ENCODE data around the gene CNTN2. TPM values are rescaled to one million over a fixed set of nuclear protein-coding genes. Genes with fewer than 3 reads are reported as not detected.

Gene CNTN2
- total RNA-seq, 1 donor from 2014 or later = not detected

GRCh38 chr1:205075642-205076155 is 32.7 kb downstream of the CNTN2 start:
- Histone ChIP-seq H3K27me3 (ENCODE audit: control insufficient read depth, insufficient read depth, low read length) (no peaks in the 10 kb centered on the region), H3K36me3 (ENCODE audit: control insufficient read depth, insufficient read depth, low read length) (no peaks in the 10 kb centered on the region), H3K4me3 (ENCODE audit: low read depth, low read length) (no peak overlapping the region)
- TF ChIP-seq, protein P1, sequence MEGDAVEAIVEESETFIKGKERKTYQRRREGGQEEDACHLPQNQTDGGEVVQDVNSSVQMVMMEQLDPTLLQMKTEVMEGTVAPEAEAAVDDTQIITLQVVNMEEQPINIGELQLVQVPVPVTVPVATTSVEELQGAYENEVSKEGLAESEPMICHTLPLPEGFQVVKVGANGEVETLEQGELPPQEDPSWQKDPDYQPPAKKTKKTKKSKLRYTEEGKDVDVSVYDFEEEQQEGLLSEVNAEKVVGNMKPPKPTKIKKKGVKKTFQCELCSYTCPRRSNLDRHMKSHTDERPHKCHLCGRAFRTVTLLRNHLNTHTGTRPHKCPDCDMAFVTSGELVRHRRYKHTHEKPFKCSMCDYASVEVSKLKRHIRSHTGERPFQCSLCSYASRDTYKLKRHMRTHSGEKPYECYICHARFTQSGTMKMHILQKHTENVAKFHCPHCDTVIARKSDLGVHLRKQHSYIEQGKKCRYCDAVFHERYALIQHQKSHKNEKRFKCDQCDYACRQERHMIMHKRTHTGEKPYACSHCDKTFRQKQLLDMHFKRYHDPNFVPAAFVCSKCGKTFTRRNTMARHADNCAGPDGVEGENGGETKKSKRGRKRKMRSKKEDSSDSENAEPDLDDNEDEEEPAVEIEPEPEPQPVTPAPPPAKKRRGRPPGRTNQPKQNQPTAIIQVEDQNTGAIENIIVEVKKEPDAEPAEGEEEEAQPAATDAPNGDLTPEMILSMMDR (IDR thresholded peaks at IDR 0.05; ENCODE audit: insufficient read depth, low read length, poor library complexity, severe bottlenecking) = no peak
- no peak for DNase-seq (ENCODE audit: low read depth)

DNA sequence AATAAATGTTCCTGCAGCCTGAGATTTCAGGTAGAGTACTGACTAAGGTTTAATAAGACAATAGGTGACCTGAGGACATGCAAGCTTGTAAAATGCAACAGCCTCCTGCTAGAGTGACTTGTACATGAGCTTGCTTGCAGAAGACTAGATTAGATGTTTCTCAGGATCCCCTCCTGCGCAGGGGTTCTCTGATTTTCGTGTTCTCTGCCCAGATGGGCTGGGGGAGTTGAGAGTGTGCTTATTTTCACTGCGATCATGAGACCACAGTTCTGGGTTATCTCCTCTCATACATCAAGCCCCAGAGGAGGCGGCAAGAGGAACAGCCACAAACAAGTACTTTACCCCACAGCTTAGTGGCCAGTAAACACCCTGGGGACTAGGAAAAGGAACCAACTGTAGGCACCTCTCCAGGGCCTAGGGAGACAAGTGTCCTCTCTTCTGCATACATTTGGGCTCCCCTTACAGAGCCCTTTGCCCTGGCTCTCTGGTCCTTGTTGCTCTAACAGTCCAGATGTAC is 33.3 kb downstream of the CNTN2 start:
- no peaks in the 10 kb centered on the region for H3K27me3 ChIP-seq (ENCODE audit: control insufficient read depth, insufficient read depth, low read length)
- no peaks in the 10 kb centered on the region for H3K36me3 ChIP-seq (ENCODE audit: control insufficient read depth, insufficient read depth, low read length)
- no peak for DNase-seq (ENCODE audit: low read depth)
- TF ChIP-seq, protein P1 (IDR thresholded peaks at IDR 0.05; ENCODE audit: insufficient read depth, low read length, poor library complexity, severe bottlenecking) = no peak
- H3K4me3 ChIP-seq (ENCODE audit: low read depth, low read length) = no peak overlapping the region

- H3K4me3 ChIP-seq (ENCODE audit: low read depth, low read length) = no peak overlapping the region
- no peaks in the 10 kb centered on the region for H3K27me3 ChIP-seq (ENCODE audit: control insufficient read depth, insufficient read depth, low read length)
- no peak for DNase-seq (ENCODE audit: low read depth)
- H3K36me3 ChIP-seq (ENCODE audit: control insufficient read depth, insufficient read depth, low read length) = no peaks in the 10 kb centered on the region
- TF ChIP-seq, protein P1 (IDR thresholded peaks at IDR 0.05; ENCODE audit: insufficient read depth, low read length, poor library complexity, severe bottlenecking) = no peak
Observed at GRCh38 chr1:205077158-205077933, 34.3 kb downstream of the CNTN2 start.

DNA sequence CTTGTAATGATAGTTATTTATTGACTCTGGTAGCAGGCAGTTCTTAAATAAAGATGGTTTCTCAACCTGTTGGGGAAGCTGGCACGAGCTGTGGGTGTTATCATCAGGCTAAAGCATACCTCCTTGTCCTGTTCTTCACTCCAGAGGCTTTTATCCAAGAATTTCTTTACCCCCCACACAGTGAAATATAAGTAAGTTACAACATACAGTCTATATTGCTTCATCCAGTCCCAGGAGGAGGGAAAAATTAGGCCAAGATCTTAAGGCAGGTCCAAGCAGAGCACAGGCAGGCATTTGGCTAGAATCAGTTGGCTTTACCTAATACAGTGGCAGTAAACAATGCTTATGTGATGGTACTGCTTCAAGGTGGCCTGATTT is 34.9 kb downstream of the CNTN2 start:
- TF ChIP-seq, protein P1 (IDR thresholded peaks at IDR 0.05; ENCODE audit: insufficient read depth, low read length, poor library complexity, severe bottlenecking) = no peak
- Histone ChIP-seq H3K27me3 (ENCODE audit: control insufficient read depth, insufficient read depth, low read length) (no peaks in the 10 kb centered on the region), H3K36me3 (ENCODE audit: control insufficient read depth, insufficient read depth, low read length) (no peaks in the 10 kb centered on the region), H3K4me3 (ENCODE audit: low read depth, low read length) (no peak overlapping the region)
- no peak for DNase-seq (ENCODE audit: low read depth)

GRCh38 chr1:205082431-205082830 is 39.4 kb downstream of the CNTN2 start:
- TF ChIP-seq, protein P1 (IDR thresholded peaks at IDR 0.05; ENCODE audit: insufficient read depth, low read length, poor library complexity, severe bottlenecking) = no peak

More at GRCh38 chr1:205082431-205082830, 39.4 kb downstream of the CNTN2 start:
- H3K27me3 ChIP-seq (ENCODE audit: control insufficient read depth, insufficient read depth, low read length) = no peaks in the 10 kb centered on the region
- no peak overlapping the region for H3K4me3 ChIP-seq (ENCODE audit: low read depth, low read length)
- no peaks in the 10 kb centered on the region for H3K36me3 ChIP-seq (ENCODE audit: control insufficient read depth, insufficient read depth, low read length)
- DNase-seq (ENCODE audit: low read depth) = no peak
